NCI-H2227 (cell line): ENCODE measurements around the gene PRM1.

Source experiments
- DNase-seq: peaks from one replicate; lab custom pipeline; 2025; ENCODE audit not compliant: unreplicated experiment; lab: John Stamatoyannopoulos, UW

The PRM1 gene

GRCh38 chr16:11273721-11274324 is 7.3 kb downstream of the PRM1 start:
- DNase-seq, result no peak

DNA sequence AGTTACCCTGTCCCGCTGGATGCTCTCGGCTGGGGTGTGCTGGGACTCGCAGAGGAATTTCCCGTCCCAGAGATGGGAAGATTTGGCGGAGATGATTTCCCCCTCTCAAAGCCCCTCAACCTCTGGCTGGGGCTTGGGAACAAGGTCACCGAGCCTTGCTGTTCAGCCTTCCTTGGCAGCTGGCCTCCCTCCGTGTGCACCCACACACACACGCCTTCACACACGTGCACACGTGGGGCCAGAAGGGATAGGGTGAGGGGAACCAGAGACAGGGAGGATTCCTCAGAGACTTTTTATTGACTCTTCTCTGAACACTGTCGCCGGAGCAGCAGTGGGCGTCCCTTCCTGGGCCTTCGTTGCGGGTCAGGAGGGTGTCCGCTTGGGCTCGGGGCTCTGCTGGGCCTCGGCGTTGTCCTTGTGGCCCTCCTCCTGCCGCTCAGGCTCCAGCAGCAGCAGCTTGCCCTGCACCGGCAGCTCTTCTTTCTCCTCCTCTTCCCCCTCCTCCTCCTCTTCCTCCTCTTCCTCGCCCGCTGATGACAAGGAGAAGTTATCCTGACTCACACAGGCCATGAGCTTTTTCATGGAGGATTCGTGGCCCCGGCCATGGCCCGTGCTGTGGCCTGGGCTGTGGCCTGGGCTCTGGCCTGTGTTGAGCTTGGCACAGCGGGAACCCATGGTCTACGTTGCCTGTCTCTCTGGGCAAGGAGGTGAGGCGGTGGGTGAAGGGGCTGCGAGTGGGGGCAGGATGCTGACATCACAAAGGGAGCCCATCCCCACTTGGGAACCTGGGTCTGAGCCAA is 8.0 kb downstream of the PRM1 start, which contains the start of gene PRM3:
Gene PRM3 (minus strand): TSS at position 709 of the 800 bp plus-strand sequence. CDS start 34 bp downstream, at position 675.
- DNase-seq, result no peak

- DNase-seq, result no peak
Observed at GRCh38 chr16:11272484-11272883, 8.6 kb downstream of the PRM1 start.

GRCh38 chr16:11271610-11272009 is 9.5 kb downstream of the PRM1 start:
- DNase-seq, result no peak

DNA sequence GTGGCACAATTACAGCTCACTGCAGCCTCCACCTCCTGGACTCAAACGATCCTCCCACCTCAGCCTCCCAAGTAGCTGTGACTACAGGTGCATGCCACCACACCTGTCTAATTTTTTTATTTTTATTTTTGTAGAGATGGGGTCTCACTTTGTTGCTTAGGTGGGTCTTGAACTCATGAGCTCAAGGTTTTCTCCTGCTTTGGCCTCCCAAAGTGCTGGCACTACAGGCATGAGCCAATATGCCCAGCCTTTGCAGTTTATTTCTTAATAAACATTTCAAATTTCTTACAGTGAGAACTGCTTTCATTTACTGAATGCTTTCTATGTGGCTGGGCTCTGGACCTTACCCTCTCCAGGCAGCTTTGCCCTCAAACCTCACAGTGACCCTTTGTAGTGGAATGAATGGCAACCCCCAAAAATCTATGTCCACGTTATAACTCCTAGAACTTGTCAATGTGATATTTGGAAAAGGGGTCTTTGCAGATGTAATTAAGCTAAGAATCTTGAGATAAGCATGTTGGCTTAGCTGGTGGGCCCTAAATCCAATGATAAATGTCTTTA is 10.4 kb downstream of the PRM1 start:
- no peak for DNase-seq

DNA sequence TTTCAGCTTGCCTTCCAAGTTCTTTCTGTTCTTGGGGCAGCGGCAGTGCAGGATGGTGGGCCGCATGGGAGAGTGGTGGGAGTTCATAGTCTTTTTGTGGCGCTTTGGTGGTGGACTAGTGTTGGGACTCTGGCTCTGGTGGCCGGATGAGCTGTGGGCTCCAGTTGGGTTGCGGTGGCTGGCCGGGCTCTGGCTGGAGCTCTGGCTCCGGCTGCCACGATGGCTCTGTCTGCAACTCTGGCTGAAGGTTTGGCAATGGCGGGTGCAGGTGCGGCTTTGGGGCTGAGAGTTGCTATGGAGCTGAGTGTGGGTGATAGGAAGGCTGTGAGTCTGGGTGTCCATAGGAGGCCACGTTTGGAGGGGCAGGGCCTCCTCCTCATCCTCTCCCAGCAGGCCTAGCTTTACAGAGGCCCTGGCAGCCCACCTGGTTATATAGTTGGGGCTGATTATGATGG is 12.2 kb downstream of the PRM1 start, which contains the start of gene TNP2:
Gene TNP2 (minus strand): TSS at position 405 of the 455 bp plus-strand sequence. CDS start 63 bp downstream, at position 342.
- DNase-seq, result no peak

GRCh38 chr16:11265124-11265523 is 16.0 kb downstream of the PRM1 start:
- DNase-seq, result no peak

GRCh38 chr16:11264155-11264832 is 16.8 kb downstream of the PRM1 start:
- no peak for DNase-seq

GRCh38 chr16:11263737-11264136 is 17.4 kb downstream of the PRM1 start:
- DNase-seq, result no peak

DNA sequence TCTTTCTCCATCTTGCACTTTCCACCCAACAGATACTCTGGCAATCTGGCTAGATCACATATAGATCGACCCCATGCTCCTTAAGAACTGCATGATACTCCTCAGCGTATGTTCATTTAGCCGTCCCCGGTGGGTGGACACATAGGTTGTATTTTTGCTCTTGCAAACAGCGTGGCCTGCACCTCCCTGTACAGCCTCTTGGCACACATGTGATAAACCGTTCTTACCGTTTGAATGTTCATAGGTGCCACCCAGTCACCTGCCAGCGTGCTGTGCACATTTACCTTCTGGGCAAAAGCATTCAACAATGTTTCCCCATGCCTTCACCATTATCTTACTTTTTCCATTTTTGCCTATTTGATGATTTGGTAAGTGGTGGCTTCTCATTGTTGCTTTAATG is 18.2 kb downstream of the PRM1 start:
- no peak for DNase-seq

DNA sequence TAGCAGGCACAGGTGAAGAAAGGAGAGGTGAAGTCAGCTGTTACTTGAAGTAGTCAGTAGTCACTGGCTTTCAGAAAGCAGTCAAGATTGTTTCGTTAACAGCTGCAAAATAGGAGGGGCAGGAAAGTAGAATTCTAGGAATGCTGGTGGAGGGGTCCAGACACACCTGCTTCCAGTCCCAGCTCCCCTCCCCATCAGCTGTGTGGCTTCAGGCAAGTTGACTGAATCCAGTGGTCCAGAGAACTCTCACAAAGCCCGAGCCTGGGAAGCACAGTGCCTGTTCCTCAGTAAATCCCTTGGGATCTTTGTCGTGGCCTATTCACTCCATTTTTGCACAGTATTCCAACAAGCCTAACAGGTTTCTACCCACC is 20.5 kb downstream of the PRM1 start:
- DNase-seq, result no peak

GRCh38 chr16:11259655-11260595 is 21.2 kb downstream of the PRM1 start:
- DNase-seq, result no peak

DNA sequence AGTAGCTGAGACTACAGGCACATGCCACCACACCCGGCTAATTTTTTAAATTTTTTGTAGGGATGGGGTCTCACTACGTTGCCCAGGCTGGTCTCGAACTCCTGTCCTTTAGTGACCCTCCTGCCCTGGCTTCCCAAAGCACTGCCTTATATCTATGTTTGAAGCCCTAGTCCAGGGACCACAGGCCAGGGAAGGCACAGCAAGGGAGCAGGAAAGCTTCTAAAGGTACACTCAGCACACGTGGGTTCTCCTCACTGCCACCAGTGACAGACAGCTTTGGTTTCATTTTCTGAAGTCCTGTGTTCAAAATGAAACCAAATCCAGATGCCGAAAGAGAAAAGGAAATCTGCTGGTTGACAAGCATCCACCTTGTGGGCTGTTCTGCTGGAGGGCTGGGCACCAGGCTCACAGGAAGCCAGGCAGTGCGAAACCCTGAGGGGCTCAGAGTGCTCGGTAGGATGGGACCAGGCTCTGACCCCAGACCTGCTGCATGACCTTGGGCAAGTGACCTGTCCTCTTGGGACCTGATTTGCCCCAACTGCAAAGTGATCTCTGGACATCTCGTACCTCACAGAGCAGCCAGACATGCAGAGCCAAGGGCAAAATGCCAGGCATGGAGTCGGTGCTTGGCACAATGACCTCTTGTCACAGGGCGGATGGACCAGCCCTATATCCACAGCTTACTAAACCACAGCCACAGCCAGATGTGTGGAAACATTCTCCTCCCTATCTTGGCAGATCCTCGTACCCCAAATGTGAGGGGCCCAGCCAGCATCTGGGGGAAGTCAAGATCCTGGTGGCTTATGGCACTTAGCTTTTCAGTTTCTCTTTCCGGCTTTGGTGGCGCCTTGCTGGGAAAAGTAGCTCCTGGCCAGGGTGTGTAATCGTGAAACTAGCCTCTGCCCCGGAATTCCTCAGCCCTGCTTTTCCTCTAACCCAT is 22.3 kb downstream of the PRM1 start:
- no peak for DNase-seq

DNA sequence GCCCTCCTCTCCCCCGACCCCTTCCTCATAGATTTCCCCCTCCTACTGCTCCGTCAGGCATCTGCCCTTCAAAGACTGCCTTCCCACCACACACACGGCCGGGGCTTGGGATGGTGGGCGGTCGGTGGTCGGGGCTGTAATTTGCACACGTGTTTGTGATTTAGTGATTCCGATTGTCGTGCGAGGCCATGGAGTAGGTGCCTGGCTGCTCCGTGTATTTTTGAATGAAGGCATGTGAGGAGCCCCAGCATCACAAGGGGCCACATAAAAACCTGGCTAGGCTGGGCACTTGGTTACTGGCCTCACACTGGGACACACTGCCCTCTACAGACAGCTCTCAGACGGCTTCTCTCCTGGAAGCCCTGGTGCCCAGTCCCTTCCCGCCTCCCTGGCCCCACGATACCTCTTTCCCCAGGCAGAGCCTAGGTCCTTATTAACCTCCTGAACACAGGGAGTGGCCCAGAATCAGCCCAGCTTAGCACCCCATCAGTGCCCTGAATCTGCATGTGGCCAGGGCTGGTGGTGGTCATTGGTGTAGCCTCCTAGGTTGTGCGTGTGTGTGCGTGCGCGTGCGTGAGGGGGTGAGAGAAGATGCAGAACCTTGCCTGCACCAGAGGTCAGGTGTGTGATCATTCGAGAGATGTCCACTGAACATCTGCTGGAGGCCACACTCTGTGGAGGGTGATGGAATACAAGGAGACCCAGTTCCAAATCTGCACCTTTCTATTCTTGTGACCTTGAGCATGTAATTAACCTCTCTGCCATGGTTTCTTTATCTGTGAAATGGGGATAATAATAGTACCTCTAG is 23.8 kb downstream of the PRM1 start:
- DNase-seq, result peak; percentile 81

DNA sequence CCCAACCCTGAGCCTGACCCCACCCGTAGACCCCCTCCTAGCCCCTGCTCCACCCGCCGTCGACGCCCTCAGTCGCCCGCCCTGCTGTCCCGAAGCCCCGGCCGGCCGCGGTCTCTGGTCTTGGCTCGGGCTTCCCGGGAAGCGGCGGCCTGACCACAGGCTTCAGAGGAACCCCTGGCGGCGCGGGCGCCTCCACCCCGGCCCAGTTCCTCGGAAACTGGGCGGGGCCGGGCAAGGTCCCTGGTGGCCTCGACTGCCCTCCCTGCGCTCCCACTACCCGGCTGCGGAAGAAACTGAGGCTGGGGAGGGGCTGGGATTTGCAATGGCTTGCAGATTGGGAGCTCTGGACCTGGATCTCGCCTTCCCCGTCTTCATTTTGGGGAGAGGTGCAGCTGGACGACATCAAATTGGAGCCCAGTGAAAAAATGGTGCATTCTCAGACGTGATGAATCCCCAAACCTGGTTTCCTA is 24.4 kb downstream of the PRM1 start:
- peak; percentile 48 for DNase-seq

GRCh38 chr16:11255737-11256660 is 25.1 kb downstream of the PRM1 start, which contains the start of gene SOCS1:
Gene SOCS1 (minus strand): TSS chr16:11256204. CDS start chr16:11255478, 726 bp downstream.
- DNase-seq, result peak; percentile 91
